ENCODE results near the gene DCHS2.

DCHS2 gene

GRCh38 chr4:154184238-154184637, 307.4 kb downstream of the DCHS2 start:
- no peak overlapping the region for H3K4me3 ChIP-seq (ENCODE audit: low read depth, low read length)
- TF ChIP-seq CTCF (IDR thresholded peaks at IDR 0.05; ENCODE audit: low read depth, low read length): no peak

GRCh38 chr4:154183264-154183663, 308.3 kb downstream of the DCHS2 start:
- no peak for TF ChIP-seq CTCF (IDR thresholded peaks at IDR 0.05; ENCODE audit: low read depth, low read length)
- H3K4me3 ChIP-seq (ENCODE audit: low read depth, low read length): no peak overlapping the region

Measured in WI38 (cell line).